Heart right ventricle (tissue), 16 donors: ENCODE measurements around the gene ANKRD65. TPM values are rescaled to one million over a fixed set of nuclear protein-coding genes. Genes with fewer than 3 reads are reported as not detected.

Experiments used
- ATAC-seq, 8 donors: fragments of 200-7000 bp; cut with Tn5 transposase; one replicate each; pipeline ENCODE4 v1.9.1; 2020; ENCODE audit warnings: mild to moderate bottlenecking in 8 of 8, moderate library complexity in 8 of 8, moderate number of reproducible peaks in 1 of 8
- DNase-seq, 2 donors: peaks; one replicate each; pipeline ENCODE4 v3.0.0-alpha.2; 2020
- H3K27ac ChIP-seq, 10 donors: fragments of 200-600 bp; sonication (generic) in 2 of 10; one replicate each; pipeline versions ENCODE4 v1.5.0 to v1.8.0; 2020 to 2022; ENCODE audit warnings: mild to moderate bottlenecking in 3 of 10
- H3K27me3 ChIP-seq, 7 donors: fragments of 200-600 bp; one replicate each; pipeline ENCODE4 v1.8.0; 2021 to 2022; ENCODE audit warnings: mild to moderate bottlenecking in 2 of 7
- H3K36me3 ChIP-seq, 9 donors: fragments of 200-600 bp; sonication (generic) in 1 of 9; one replicate each; pipeline versions ENCODE4 v1.5.0 to v1.8.0; 2020 to 2022; ENCODE audit warnings: mild to moderate bottlenecking in 2 of 9
- H3K4me1 ChIP-seq, 9 donors: fragments of 200-600 bp; sonication (generic) in 1 of 9; one replicate each; pipeline versions ENCODE4 v1.5.0 to v1.8.0; 2020 to 2022; ENCODE audit warnings: mild to moderate bottlenecking in 4 of 9
- H3K4me3 ChIP-seq, 10 donors: fragments of 200-600 bp; sonication (generic) in 2 of 10; one replicate each; pipeline versions ENCODE4 v1.5.0 to v1.8.0; 2020 to 2022; ENCODE audit warnings: mild to moderate bottlenecking in 7 of 10, moderate library complexity in 2 of 10
- H3K9me3 ChIP-seq, 11 donors: fragments of 200-600 bp in 10 of 11; sonication (generic) in 2 of 11; one replicate each; pipeline versions ENCODE4 v1.5.0 to v1.8.0; 2013 to 2022; ENCODE audit warnings: mild to moderate bottlenecking in 2 of 11, control low read depth in 1 of 11, moderate library complexity in 1 of 11
- WGBS, 2 donors: extraction: QIAGEN DNeasy Blood & Tissue Kit; methylation state at CpG; one replicate each; pipeline ENCODE4 v1.1.7; 2013; ENCODE audit warnings: inconsistent platforms in 1 of 2; 5-methylcytosine and 5-hydroxymethylcytosine counted together
- intact Hi-C, 10 donors: fragments of 100-400 bp; cut with DNase I; formaldehyde crosslinking; loops; one replicate each; pipeline versions ENCODE4 v1.11.1 to v1.14.2; 2022
- polyA plus RNA-seq, 2 donors: library from polyadenylated mRNA; stranded (reverse); fragments of 200-250 nt; gene quantifications; one replicate each; pipeline ENCODE4 v1.2.3, GENCODE V29; 2013
- total RNA-seq, 10 donors: library from RNA; stranded (reverse); fragmentation: NEBNext Ultra II Directional in 3 of 10; extraction: Animal tissue kit (Norgen Biotek cat#: 25700) in 3 of 10; gene quantifications; one replicate each; pipeline versions ENCODE4 v1.2.1 to v1.2.4, GENCODE V29; 2021 to 2023
- TF ChIP-seq, protein P1 (sequence below), 9 donors: fragments of 200-600 bp; sonication (generic) in 2 of 9; IDR thresholded peaks; one replicate each; pipeline versions ENCODE4 v1.5.0 to v1.8.0; 2021 to 2022; ENCODE audit warnings: antibody characterized with exemption in 9 of 9, mild to moderate bottlenecking in 5 of 9, moderate library complexity in 1 of 9
- donor health status: Arrhythmogenic right ventricular cardiomyopathy.
- donor health status: ischemic (EF 13 %, LVEDD 7.1; RV severe dilation, severe dysfunction).
- donor health status: healthy with polysubstance abuse.
- donor health status: DM: no; HTN: yes; CAD: no.
- donor health status: DM: no; HTN: no; CAD: no.
- donor health status: ischemic (EF 25% LVEDD 6.9; RV normal size, moderate dysfunction).
- donor health status: ischemic (EF 25% LVEDD 5.7; RV mildly dilated, moderate dysfunction).
- donor health status: healthy.
- donor health status: DM: yes; HTN: yes; CAD: no.
- donor health status: Ischemic cardiomyopathy.
- donor health status: ischemic (EF 35%, LVEDD 5.7; RV mildly dilated, moderate dysfunction).
- donor health status: nonischemic (EF 11% LVEDD 7.7; RV severe dilation, severe dysfunction).
- donor health status: DM: yes; HTN: yes; CAD: no.
- donor health status: PGD.
- donor health status: ischemic (EF 29% LVEDD 5.4; RV normal size, mild dysfunction).
- donor health status: nonischemic (EF 23%, LVEDD 6.1; RV moderate dilation, normal function).

ANKRD65 gene
- total and polyA plus RNA-seq, 12 donors, result 0.37 to 3.1 (median 1.8) TPM

DNA sequence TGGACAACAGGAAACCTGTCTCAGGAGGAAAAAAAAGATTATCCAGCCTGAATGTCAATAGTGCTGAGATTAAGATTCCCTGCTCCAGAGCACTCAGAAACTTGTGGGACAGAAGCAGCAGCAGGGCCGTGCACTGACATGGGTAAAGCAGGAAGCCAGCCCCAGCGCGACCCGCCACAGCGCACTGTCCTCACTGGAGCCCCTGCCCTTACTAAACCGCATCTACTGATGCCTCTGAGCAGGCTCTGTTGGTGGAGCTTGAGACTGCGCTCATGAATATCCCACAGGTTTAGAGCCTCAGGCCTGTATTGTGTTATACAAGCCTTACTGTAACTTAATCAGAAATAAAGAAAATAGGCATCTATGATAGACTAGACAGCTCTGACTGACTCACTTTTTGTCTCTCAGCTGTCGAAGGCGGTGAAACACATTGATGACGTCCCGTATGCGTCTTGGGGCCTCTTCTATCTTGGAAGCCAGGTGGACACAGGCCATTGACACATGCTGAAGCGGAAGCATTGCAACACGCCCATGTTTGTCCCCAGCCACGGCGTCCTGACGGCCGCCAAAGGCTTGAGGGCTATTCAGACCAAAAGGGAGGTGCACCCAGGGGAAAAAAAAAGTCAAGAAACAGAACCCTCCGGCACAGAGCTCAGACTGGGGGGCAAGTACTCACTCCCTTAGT, 23.1 kb downstream of the ANKRD65 start:
- Histone ChIP-seq H3K9me3 (no peaks in the 10 kb centered on the region), H3K27me3 (no peaks in the 10 kb centered on the region), H3K36me3 (peaks cover 1 to 78% (median 53%) of the 10 kb centered on the region in 9 donors), H3K4me3 (peak overlapping the region; percentile 80 to 100 (median 96)), H3K4me1 (peaks cover 13 to 67% (median 43%) of the 10 kb centered on the region in 9 donors), H3K27ac (peak overlapping the region in 8 of 10 donors; percentile 87 to 98 (median 94))
- 47 to 51% methylated on average over 19 of the region's 19 CpGs for WGBS, 2 donors
- ATAC-seq (no peak), DNase-seq (no peak)
- TF ChIP-seq, protein P1, sequence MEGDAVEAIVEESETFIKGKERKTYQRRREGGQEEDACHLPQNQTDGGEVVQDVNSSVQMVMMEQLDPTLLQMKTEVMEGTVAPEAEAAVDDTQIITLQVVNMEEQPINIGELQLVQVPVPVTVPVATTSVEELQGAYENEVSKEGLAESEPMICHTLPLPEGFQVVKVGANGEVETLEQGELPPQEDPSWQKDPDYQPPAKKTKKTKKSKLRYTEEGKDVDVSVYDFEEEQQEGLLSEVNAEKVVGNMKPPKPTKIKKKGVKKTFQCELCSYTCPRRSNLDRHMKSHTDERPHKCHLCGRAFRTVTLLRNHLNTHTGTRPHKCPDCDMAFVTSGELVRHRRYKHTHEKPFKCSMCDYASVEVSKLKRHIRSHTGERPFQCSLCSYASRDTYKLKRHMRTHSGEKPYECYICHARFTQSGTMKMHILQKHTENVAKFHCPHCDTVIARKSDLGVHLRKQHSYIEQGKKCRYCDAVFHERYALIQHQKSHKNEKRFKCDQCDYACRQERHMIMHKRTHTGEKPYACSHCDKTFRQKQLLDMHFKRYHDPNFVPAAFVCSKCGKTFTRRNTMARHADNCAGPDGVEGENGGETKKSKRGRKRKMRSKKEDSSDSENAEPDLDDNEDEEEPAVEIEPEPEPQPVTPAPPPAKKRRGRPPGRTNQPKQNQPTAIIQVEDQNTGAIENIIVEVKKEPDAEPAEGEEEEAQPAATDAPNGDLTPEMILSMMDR (IDR thresholded peaks at IDR 0.05), result no peak
- intact Hi-C loops, result loop anchor here in 1 of 10 donors (5.0 kb wide), 1 partner anchor 44 kb away; no protein-coding TSS in a partner anchor

DNA sequence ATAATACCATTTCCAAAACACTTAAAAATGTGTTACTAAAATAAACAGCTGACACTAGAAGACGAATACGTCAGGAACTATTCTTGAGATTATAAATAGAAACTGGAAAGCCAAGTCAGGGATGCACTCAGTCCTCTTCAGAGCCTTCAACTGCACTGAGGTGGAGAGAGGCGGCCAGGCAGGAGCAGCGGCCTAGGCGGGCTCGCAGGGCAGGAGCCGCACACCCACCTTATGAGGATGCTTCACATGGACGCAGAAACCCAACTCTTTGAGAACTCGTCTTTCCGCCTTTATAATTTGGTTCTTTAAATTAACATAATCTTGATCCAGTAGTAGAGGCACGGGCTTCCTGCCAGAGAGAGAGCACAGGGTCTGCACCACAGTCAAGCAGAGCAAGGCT, 25.9 kb downstream of the ANKRD65 start:
- Histone ChIP-seq H3K4me3 (no peak overlapping the region), H3K27me3 (no peaks in the 10 kb centered on the region), H3K9me3 (no peaks in the 10 kb centered on the region), H3K4me1 (peaks cover 10 to 70% (median 46%) of the 10 kb centered on the region in 9 donors), H3K36me3 (peaks cover 6 to 81% (median 64%) of the 10 kb centered on the region in 9 donors), H3K27ac (peak overlapping the region in 4 of 10 donors; percentile 57 to 71 (median 60))
- DNase-seq (no peak), ATAC-seq (no peak)
- TF ChIP-seq, protein P1 (IDR thresholded peaks at IDR 0.05), result no peak
- intact Hi-C loops, result loop anchor here in 1 of 10 donors (5.0 kb wide), 1 partner anchor 47 kb away; no protein-coding TSS in a partner anchor
- WGBS, 2 donors, result 74% methylated on average over 11 of the region's 11 CpGs

DNA sequence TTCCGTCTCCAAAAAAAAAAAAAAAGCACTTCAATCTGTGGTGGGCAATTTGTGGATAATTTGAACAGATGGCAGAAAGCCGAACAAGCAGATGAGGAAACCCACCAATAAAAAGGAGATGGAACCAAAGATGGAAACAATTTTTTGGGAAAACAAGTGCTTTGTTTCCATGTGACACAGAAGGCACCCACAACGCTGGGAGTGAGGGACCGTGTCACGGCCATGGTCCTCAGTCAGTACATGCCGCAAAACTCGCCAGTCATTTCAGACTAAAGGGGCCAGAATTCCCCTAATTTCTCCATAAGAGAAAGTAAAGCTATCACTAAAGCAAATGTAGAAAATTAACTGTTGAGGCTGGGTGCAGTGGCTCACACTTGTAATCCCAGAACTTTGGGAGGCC, 27.0 kb downstream of the ANKRD65 start:
- 97% methylated on average over 7 of the region's 7 CpGs for WGBS, 2 donors
- TF ChIP-seq, protein P1 (IDR thresholded peaks at IDR 0.05), result no peak
- Histone ChIP-seq H3K4me1 (peaks cover 6 to 67% (median 42%) of the 10 kb centered on the region in 9 donors), H3K36me3 (peaks cover 11 to 91% (median 75%) of the 10 kb centered on the region in 9 donors), H3K9me3 (no peaks in the 10 kb centered on the region), H3K4me3 (no peak overlapping the region), H3K27me3 (no peaks in the 10 kb centered on the region), H3K27ac (peak overlapping the region in 3 of 10 donors; percentile 57 to 71 (median 57))
- intact Hi-C loops, result no loop called here
- no peak for DNase-seq
- ATAC-seq, result no peak

DNA sequence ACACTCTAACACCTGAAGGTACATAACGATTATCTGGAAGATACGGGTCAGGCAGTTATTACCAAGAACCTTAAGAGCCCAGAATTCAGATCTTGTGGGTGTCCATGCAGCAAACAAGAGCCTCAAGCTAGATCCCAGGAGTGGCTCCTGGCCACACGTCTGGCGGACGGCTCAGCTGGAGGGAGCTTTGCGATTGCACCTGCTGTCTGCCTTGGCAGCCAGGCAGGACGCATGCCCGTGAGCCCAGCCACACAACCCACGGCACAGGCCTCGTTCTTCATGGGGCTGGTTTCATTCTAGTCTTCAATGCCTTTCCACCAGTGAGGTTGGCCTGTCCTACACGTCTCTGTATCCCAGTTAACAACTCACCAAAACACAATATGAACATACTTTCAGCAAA, 27.6 kb downstream of the ANKRD65 start:
- H3K36me3 ChIP-seq, result peaks cover 11 to 98% (median 82%) of the 10 kb centered on the region in 9 donors
- H3K4me3 ChIP-seq, result no peak overlapping the region
- no peak overlapping the region for H3K27ac ChIP-seq
- TF ChIP-seq, protein P1 (IDR thresholded peaks at IDR 0.05), result no peak
- 87 to 93% methylated on average over 11 of the region's 11 CpGs for WGBS, 2 donors
- no peak for DNase-seq
- peaks cover 6 to 66% (median 40%) of the 10 kb centered on the region in 9 donors for H3K4me1 ChIP-seq
- intact Hi-C loops, result no loop called here
- no peak for ATAC-seq
- no peaks in the 10 kb centered on the region for H3K27me3 ChIP-seq
- H3K9me3 ChIP-seq, result no peaks in the 10 kb centered on the region
